GM12878 (cell line): ENCODE measurements around the gene VIT.

Experiments
- EP300 ChIP-seq, 2 experiments: fragments of 150-350 bp in 1 of 2; IDR thresholded peaks; 2 replicates each; pipeline ENCODE4 v1.6.1; 2011 to 2012; ENCODE audit warnings: low read depth in 2 of 2, low read length in 2 of 2, borderline replicate concordance in 1 of 2, improper control_type of control experiment in 1 of 2, inconsistent platforms in 1 of 2; ENCODE audit not compliant: control insufficient read depth in 1 of 2
- ETV6 ChIP-seq, 2 experiments: fragments of 450-650 bp in 1 of 2; IDR thresholded peaks in 1 of 2; conservative IDR thresholded peaks in 1 of 2; 2 replicates each; pipeline ENCODE4 v1.6.1; 2014; ENCODE audit warnings: antibody characterized with exemption in 1 of 2, borderline replicate concordance in 1 of 2, low read depth in 1 of 2, mild to moderate bottlenecking in 1 of 2, moderate library complexity in 1 of 2
- KAT2A ChIP-seq: conservative IDR thresholded peaks from 2 replicates; pipeline ENCODE4 v1.6.1; 2011; ENCODE audit warnings: low read depth, low read length; ENCODE audit not compliant: control insufficient read depth
- SMAD5 ChIP-seq: IDR thresholded peaks from 2 replicates; pipeline ENCODE4 v1.6.1; 2016; ENCODE audit warnings: antibody characterized with exemption, low read depth

- TF ChIP-seq EP300 (IDR thresholded peaks at IDR 0.05; ENCODE audit: borderline replicate concordance in 1 of 2, control insufficient read depth in 1 of 2, low read depth in 2 of 2, low read length in 2 of 2) (no peak), KAT2A (no peak), SMAD5 (no peak), ETV6 (conservative IDR thresholded peaks at IDR 0.05 in 1 of 2, IDR thresholded peaks at IDR 0.05 in 1 of 2; ENCODE audit: borderline replicate concordance in 1 of 2, low read depth in 1 of 2) (no peak)
Measured at GRCh38 chr2:36704475-36705150, 8.1 kb downstream of the VIT start.
